Measurements from ENCODE around the gene PRKCB.

DNA sequence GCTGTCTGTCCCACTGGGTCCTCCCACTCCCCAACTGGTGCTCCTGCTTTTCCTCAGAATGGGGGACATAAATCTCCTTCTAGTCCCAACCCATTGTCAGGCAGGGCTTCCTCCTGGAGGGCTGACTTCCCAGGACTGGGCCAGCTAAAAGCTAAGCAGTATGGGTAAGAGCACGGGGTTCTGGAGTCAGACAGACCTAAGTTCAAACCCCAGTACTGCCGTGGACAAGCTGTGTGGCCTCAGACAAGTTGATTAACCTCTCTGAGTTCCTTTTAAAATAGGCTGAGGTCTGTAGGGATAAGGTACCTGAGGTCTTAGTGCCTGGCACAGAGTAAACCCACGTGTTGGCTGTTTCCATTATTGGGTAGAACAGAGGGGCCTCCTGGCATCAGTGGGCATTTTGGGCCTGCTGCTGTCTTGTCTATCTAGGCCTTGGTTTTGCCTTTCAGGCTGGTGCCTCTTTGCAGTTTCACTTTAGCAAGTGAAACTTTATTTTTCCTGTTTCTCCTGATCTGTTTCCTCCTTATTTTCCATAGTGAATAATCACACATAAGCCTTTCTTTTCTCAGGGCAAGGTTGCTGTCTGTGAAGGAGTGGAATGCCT, 114.6 kb downstream of the PRKCB start:
- TF ChIP-seq, protein P1, sequence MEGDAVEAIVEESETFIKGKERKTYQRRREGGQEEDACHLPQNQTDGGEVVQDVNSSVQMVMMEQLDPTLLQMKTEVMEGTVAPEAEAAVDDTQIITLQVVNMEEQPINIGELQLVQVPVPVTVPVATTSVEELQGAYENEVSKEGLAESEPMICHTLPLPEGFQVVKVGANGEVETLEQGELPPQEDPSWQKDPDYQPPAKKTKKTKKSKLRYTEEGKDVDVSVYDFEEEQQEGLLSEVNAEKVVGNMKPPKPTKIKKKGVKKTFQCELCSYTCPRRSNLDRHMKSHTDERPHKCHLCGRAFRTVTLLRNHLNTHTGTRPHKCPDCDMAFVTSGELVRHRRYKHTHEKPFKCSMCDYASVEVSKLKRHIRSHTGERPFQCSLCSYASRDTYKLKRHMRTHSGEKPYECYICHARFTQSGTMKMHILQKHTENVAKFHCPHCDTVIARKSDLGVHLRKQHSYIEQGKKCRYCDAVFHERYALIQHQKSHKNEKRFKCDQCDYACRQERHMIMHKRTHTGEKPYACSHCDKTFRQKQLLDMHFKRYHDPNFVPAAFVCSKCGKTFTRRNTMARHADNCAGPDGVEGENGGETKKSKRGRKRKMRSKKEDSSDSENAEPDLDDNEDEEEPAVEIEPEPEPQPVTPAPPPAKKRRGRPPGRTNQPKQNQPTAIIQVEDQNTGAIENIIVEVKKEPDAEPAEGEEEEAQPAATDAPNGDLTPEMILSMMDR (IDR thresholded peaks at IDR 0.05 in 2 of 3, conservative IDR thresholded peaks at IDR 0.05 in 1 of 3; ENCODE audit: borderline replicate concordance in 1 of 3, insufficient read depth in 1 of 3, low read depth in 2 of 3, low read length in 2 of 3): no peak
- TF ChIP-seq, protein P2, sequence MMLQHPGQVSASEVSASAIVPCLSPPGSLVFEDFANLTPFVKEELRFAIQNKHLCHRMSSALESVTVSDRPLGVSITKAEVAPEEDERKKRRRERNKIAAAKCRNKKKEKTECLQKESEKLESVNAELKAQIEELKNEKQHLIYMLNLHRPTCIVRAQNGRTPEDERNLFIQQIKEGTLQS (IDR thresholded peaks at IDR 0.05): no peak
- TF ChIP-seq POLR2AphosphoS5 (IDR thresholded peaks at IDR 0.05; ENCODE audit: low read depth, low read length): no peak
- no peak for TF ChIP-seq SIN3A (IDR thresholded peaks at IDR 0.05; ENCODE audit: low read depth)
- TF ChIP-seq POLR2A (IDR thresholded peaks at IDR 0.05; ENCODE audit: borderline replicate concordance, extremely low read depth, insufficient read depth, insufficient read length): no peak
- TF ChIP-seq TCF7L2 (IDR thresholded peaks at IDR 0.05; ENCODE audit: borderline replicate concordance, extremely low read depth, insufficient read depth, insufficient read length): no peak
- TF ChIP-seq, protein P3, sequence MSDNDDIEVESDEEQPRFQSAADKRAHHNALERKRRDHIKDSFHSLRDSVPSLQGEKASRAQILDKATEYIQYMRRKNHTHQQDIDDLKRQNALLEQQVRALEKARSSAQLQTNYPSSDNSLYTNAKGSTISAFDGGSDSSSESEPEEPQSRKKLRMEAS (IDR thresholded peaks at IDR 0.05): no peak
- no peak for TF ChIP-seq EZH2 (IDR thresholded peaks at IDR 0.05)
- TF ChIP-seq RAD21 (IDR thresholded peaks at IDR 0.05; ENCODE audit: low read depth): no peak

All from HCT116 (cell line).